GM11168 (cell line): ENCODE measurements around the gene NMRK2.
"Not testable (repeated sequence)": the region's sequence is repeated elsewhere in the genome, so short reads cannot be mapped to it uniquely, and the experiment has no call there.

ENCODE experiments used
- in situ Hi-C: fragments of 300-500 bp; cut with MboI; formaldehyde crosslinking; loops from one replicate; pipeline ENCODE4 v1.12.0; 2022; ENCODE audit warnings: low sequenced_read_pairs; ENCODE audit not compliant: unreplicated experiment

Gene NMRK2

GRCh38 chr19:3963458-3964255 is 30.8 kb downstream of the NMRK2 start:
- in situ Hi-C loops, result no loop called here

GRCh38 chr19:3964256-3965194 is 31.7 kb downstream of the NMRK2 start:
- in situ Hi-C loops, result no loop called here

GRCh38 chr19:3966051-3967017 is 33.5 kb downstream of the NMRK2 start:
- in situ Hi-C loops, result no loop called here

GRCh38 chr19:3967983-3968382 is 35.1 kb downstream of the NMRK2 start:
- in situ Hi-C loops, result not testable (repeated sequence)

GRCh38 chr19:3968556-3969434 is 35.9 kb downstream of the NMRK2 start:
- in situ Hi-C loops, result no loop called here

- in situ Hi-C loops, result no loop called here
These were observed 36.8 kb downstream of the NMRK2 start for GRCh38 chr19:3969435-3970312.

- in situ Hi-C loops, result no loop called here
These were observed 37.5 kb downstream of the NMRK2 start for GRCh38 chr19:3970313-3970807.

GRCh38 chr19:3970808-3971598 is 38.1 kb downstream of the NMRK2 start, which contains the start of gene DAPK3:
Gene DAPK3, minus strand, starts transcription at chr19:3971099. Its CDS starts 1,364 bp downstream, at chr19:3969735.
- in situ Hi-C loops, result no loop called here

- in situ Hi-C loops, result no loop called here
These were observed 42.3 kb downstream of the NMRK2 start for GRCh38 chr19:3975144-3975543.

GRCh38 chr19:3975637-3976087 is 42.8 kb downstream of the NMRK2 start:
- in situ Hi-C loops, result no loop called here

GRCh38 chr19:3976495-3977241 is 43.8 kb downstream of the NMRK2 start:
- in situ Hi-C loops, result no loop called here

- in situ Hi-C loops, result no loop called here
These were observed 44.6 kb downstream of the NMRK2 start for GRCh38 chr19:3977242-3978143.

GRCh38 chr19:3978145-3978544 is 45.3 kb downstream of the NMRK2 start:
- in situ Hi-C loops, result no loop called here

GRCh38 chr19:3979289-3979673 is 46.4 kb downstream of the NMRK2 start:
- in situ Hi-C loops, result no loop called here

- in situ Hi-C loops, result no loop called here
These were observed 46.9 kb downstream of the NMRK2 start for GRCh38 chr19:3979674-3980352.
